ENCODE data around the gene HIRIP3. TPM values are rescaled to one million over a fixed set of nuclear protein-coding genes. Genes with fewer than 3 reads are reported as not detected.

The HIRIP3 gene
- total RNA-seq, 1 experiment from 2014 or later: 27.3 TPM

GRCh38 chr16:29950806-29951461 lies 44.5 kb downstream of the HIRIP3 start:
- ChIA-PET CTCF (interaction anchor here (0.5 kb wide), 1 partner anchor 11 kb away, joined by 3 read pairs; the partner anchor contains the start of gene TMEM219), POLR2A (ENCODE audit: unreplicated experiment) (interaction anchor here (0.6 kb wide), 1 partner anchor 33 kb away, joined by 3 read pairs; no protein-coding TSS in a partner anchor)
- Histone ChIP-seq H3K9me2 (ENCODE audit: insufficient read depth) (no peaks in the 10 kb centered on the region), H3K9me3 (ENCODE audit: insufficient read depth, low read depth) (no peaks in the 10 kb centered on the region), H3F3A (ENCODE audit: insufficient read depth, low read depth) (no peaks in the 10 kb centered on the region; the same call in 1 of the 2 replicates), H3K4me2 (no peak overlapping the region), H3K4me1 (replicated peaks; ENCODE audit: insufficient read depth) (no peaks in the 10 kb centered on the region), H3K36me3 (ENCODE audit: low read depth) (no peaks in the 10 kb centered on the region), H3K79me2 (ENCODE audit: low read depth) (no peaks in the 10 kb centered on the region), H4K20me1 (ENCODE audit: insufficient read depth) (no peaks in the 10 kb centered on the region), H3K27me3 (ENCODE audit: insufficient read depth, low read depth) (no peaks in the 10 kb centered on the region), H3K27ac (no peak overlapping the region), H2AFZ (no peak overlapping the region), H3K4me3 (no peak overlapping the region)
- no peak for DNase-seq
- intact Hi-C loops (cut with micrococcal nuclease; ENCODE audit: unreplicated experiment): no loop called here
- TF ChIP-seq, protein P1, sequence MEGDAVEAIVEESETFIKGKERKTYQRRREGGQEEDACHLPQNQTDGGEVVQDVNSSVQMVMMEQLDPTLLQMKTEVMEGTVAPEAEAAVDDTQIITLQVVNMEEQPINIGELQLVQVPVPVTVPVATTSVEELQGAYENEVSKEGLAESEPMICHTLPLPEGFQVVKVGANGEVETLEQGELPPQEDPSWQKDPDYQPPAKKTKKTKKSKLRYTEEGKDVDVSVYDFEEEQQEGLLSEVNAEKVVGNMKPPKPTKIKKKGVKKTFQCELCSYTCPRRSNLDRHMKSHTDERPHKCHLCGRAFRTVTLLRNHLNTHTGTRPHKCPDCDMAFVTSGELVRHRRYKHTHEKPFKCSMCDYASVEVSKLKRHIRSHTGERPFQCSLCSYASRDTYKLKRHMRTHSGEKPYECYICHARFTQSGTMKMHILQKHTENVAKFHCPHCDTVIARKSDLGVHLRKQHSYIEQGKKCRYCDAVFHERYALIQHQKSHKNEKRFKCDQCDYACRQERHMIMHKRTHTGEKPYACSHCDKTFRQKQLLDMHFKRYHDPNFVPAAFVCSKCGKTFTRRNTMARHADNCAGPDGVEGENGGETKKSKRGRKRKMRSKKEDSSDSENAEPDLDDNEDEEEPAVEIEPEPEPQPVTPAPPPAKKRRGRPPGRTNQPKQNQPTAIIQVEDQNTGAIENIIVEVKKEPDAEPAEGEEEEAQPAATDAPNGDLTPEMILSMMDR (conservative IDR thresholded peaks at IDR 0.05): no peak
- TF ChIP-seq EZH2 (IDR thresholded peaks at IDR 0.05; ENCODE audit: low read depth): no peak
- BruUV-seq (replicated peaks): no TSS peak

DNA sequence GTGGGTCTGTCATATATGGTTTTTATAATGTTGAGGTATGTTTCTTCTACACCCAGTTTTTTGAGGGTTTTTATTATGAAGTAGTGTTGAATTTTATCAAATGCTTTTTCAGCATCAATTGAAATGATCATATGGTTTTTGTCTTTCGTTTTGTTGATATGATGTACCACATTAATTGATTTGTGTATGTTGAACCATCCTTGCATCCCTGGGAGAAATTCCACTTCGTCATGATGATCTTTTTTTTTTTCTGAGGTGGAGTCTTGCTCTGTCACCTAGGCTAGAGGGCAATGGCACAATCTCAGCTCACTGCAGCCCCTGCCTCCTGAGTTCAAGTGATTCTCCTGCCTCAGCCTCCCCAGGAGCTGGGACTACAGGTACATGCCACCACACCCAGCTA lies 47.5 kb downstream of the HIRIP3 start:
- no peak overlapping the region for H3K4me2 ChIP-seq
- POLR2A ChIA-PET (ENCODE audit: unreplicated experiment): interaction anchor here (0.6 kb wide), 1 partner anchor 168 kb away, joined by 3 read pairs; no protein-coding TSS in a partner anchor
- no peaks in the 10 kb centered on the region for H3K36me3 ChIP-seq (ENCODE audit: low read depth)
- intact Hi-C loops (cut with micrococcal nuclease; ENCODE audit: unreplicated experiment): no loop called here
- peaks cover 24% of the 10 kb centered on the region for H3F3A ChIP-seq (ENCODE audit: insufficient read depth, low read depth)
- no peaks in the 10 kb centered on the region for H3K9me2 ChIP-seq (ENCODE audit: insufficient read depth)
- no TSS peak for BruUV-seq (replicated peaks)
- no peak overlapping the region for H2AFZ ChIP-seq
- CTCF ChIA-PET: interaction anchor here (0.6 kb wide), 1 partner anchor 111 kb away, joined by 3 read pairs; no protein-coding TSS in a partner anchor
- H3K4me3 ChIP-seq: no peak overlapping the region
- H4K20me1 ChIP-seq (ENCODE audit: insufficient read depth): no peaks in the 10 kb centered on the region
- no peaks in the 10 kb centered on the region for H3K27me3 ChIP-seq (ENCODE audit: insufficient read depth, low read depth)
- no peak for DNase-seq
- H3K27ac ChIP-seq: no peak overlapping the region
- TF ChIP-seq, protein P1 (conservative IDR thresholded peaks at IDR 0.05): no peak
- no peak for TF ChIP-seq EZH2 (IDR thresholded peaks at IDR 0.05; ENCODE audit: low read depth)
- H3K79me2 ChIP-seq (ENCODE audit: low read depth): no peaks in the 10 kb centered on the region
- peaks cover 22% of the 10 kb centered on the region for H3K4me1 ChIP-seq (replicated peaks; ENCODE audit: insufficient read depth)
- no peaks in the 10 kb centered on the region for H3K9me3 ChIP-seq (ENCODE audit: insufficient read depth, low read depth)

- intact Hi-C loops (cut with micrococcal nuclease; ENCODE audit: unreplicated experiment): loop anchor here (1.0 kb wide), 3 partner anchors 18 to 29 kb away; partner anchors contain the start of genes KCTD13, TAOK2 and TMEM219
- DNase-seq: peak; percentile 92 to 99
- H4K20me1 ChIP-seq (ENCODE audit: insufficient read depth): no peaks in the 10 kb centered on the region
- no peaks in the 10 kb centered on the region for H3K36me3 ChIP-seq (ENCODE audit: low read depth)
- H3K9me3 ChIP-seq (ENCODE audit: insufficient read depth, low read depth): no peaks in the 10 kb centered on the region
- H3K27ac ChIP-seq: peak overlapping the region; percentile 94
- H3K79me2 ChIP-seq (ENCODE audit: low read depth): no peaks in the 10 kb centered on the region
- TF ChIP-seq EZH2 (IDR thresholded peaks at IDR 0.05; ENCODE audit: low read depth): no peak
- TF ChIP-seq, protein P1 (conservative IDR thresholded peaks at IDR 0.05): peak; percentile 69
- POLR2A ChIA-PET (ENCODE audit: unreplicated experiment): interaction anchor here (0.5 to 1.6 kb wide), 12 partner anchors 16 to 1080 kb away, joined by 3 to 16 read pairs (median 4); partner anchors contain the start of genes KIF22, TAOK2 and TMEM219
- H3K27me3 ChIP-seq (ENCODE audit: insufficient read depth, low read depth): no peaks in the 10 kb centered on the region
- no peaks in the 10 kb centered on the region for H3K9me2 ChIP-seq (ENCODE audit: insufficient read depth)
- peak overlapping the region; percentile 78 for H2AFZ ChIP-seq
- peaks cover 26% of the 10 kb centered on the region for H3K4me1 ChIP-seq (replicated peaks; ENCODE audit: insufficient read depth)
- H3K4me2 ChIP-seq: peak overlapping the region; percentile 80
- CTCF ChIA-PET: interaction anchor here (0.5 to 1.5 kb wide), 6 partner anchors 18 to 952 kb away, joined by 4 to 16 read pairs (median 8); partner anchors contain the start of genes KCTD13 and TMEM219
- peaks cover 32% of the 10 kb centered on the region for H3F3A ChIP-seq (ENCODE audit: insufficient read depth, low read depth)
- peak overlapping the region; percentile 47; the same call in 1 of the 2 replicates for H3K4me3 ChIP-seq
- BruUV-seq (replicated peaks): no TSS peak
These were observed 51.3 kb downstream of the HIRIP3 start for GRCh38 chr16:29943846-29944799.

Measured in PC-9 (cell line).